ENCODE data around the gene SARDH.

DNA sequence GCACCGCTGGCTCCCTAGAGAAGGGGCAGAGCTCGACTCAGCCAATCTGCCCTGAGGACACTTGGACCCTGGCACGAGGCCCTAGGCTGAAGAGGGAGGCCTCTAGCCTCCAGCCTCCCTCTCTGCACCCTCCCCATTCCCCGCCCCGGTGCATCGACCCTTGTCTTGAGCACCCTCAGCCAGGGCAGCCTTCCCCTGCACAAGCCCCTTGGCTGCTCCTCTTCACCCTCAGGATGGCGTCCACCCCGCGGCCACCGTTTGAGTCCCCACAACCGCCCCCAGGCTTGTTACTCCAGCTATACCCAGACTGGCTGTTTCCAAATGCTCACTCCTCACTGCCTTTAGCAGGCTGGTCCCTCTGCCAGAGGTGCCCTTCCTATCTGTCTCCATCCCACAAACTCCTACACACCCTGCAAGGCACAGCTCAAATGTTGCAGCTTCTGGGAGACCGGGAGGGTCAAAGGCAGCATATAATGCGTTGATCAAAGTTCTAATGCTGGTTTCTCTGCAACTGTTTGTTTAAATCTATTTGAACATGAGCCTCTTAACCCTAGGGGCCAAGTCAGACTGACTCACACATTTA lies 122.5 kb downstream of the SARDH start:
- TF ChIP-seq, protein P1, sequence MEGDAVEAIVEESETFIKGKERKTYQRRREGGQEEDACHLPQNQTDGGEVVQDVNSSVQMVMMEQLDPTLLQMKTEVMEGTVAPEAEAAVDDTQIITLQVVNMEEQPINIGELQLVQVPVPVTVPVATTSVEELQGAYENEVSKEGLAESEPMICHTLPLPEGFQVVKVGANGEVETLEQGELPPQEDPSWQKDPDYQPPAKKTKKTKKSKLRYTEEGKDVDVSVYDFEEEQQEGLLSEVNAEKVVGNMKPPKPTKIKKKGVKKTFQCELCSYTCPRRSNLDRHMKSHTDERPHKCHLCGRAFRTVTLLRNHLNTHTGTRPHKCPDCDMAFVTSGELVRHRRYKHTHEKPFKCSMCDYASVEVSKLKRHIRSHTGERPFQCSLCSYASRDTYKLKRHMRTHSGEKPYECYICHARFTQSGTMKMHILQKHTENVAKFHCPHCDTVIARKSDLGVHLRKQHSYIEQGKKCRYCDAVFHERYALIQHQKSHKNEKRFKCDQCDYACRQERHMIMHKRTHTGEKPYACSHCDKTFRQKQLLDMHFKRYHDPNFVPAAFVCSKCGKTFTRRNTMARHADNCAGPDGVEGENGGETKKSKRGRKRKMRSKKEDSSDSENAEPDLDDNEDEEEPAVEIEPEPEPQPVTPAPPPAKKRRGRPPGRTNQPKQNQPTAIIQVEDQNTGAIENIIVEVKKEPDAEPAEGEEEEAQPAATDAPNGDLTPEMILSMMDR (IDR thresholded peaks at IDR 0.05): no peak
- TF ChIP-seq POLR2A (IDR thresholded peaks at IDR 0.05): no peak
